Measurements from ENCODE around the gene SDK1.

DNA sequence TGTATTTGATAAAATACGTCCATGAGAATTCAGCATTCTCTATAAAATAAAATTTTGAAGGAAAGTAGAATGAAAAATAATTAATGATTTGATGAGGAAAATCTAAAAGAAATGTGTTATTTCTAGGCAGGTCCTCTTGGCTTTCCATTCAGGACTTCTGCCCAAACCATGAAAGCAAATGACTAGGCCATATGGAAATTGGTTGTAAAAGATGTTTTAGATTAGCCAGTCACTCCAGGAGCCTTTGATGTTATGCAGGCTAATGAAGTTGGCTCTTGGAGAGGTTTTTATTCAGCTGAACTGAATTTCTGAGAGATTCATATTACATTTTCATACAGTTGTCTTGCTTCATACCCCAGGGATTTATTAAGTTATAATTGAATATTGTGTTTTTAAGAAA is 452.8 kb downstream of the SDK1 start:
- TF ChIP-seq, protein P1, sequence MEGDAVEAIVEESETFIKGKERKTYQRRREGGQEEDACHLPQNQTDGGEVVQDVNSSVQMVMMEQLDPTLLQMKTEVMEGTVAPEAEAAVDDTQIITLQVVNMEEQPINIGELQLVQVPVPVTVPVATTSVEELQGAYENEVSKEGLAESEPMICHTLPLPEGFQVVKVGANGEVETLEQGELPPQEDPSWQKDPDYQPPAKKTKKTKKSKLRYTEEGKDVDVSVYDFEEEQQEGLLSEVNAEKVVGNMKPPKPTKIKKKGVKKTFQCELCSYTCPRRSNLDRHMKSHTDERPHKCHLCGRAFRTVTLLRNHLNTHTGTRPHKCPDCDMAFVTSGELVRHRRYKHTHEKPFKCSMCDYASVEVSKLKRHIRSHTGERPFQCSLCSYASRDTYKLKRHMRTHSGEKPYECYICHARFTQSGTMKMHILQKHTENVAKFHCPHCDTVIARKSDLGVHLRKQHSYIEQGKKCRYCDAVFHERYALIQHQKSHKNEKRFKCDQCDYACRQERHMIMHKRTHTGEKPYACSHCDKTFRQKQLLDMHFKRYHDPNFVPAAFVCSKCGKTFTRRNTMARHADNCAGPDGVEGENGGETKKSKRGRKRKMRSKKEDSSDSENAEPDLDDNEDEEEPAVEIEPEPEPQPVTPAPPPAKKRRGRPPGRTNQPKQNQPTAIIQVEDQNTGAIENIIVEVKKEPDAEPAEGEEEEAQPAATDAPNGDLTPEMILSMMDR (IDR thresholded peaks at IDR 0.05): no peak
- TF ChIP-seq POLR2A (IDR thresholded peaks at IDR 0.05): no peak
